ENCODE data around the gene RBM12.
"Not testable (repeated sequence)": the region's sequence is repeated elsewhere in the genome, so short reads cannot be mapped to it uniquely, and the experiment has no call there.

DNA sequence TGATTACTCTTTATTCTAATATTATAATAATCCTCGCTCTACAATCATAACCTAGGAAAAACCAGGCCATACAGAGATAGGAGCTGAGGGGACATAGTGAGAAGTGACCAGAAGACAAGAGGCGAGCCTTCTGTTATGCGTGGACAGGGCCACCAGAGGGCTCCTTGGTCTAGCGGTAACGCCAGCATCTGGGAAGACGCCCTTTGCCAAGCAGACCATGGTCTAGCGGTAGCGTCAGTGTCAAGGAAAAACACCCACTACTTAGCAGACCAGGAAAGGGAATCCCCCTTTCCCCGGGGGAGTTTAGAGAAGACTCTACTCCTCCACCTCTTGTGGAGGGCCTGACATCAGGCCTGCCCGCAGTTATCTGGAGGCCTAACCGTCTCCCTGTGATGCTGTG is 22.2 kb upstream of the RBM12 start:
- TF ChIP-seq CTCF (tag by site-specific recombination; IDR thresholded peaks at IDR 0.05); ZBTB7A (tag by site-specific recombination; IDR thresholded peaks at IDR 0.05; ENCODE audit: low read depth); ZNF830 (tag by site-specific recombination; IDR thresholded peaks at IDR 0.05; ENCODE audit: low read depth); TCF7L2 (IDR thresholded peaks at IDR 0.05; ENCODE audit: borderline replicate concordance, low read depth, low read length); ZSCAN4 (tag by site-specific recombination; IDR thresholded peaks at IDR 0.05); ZNF274 (IDR thresholded peaks at IDR 0.05; ENCODE audit: low read length); ZNF274 (tag by site-specific recombination; IDR thresholded peaks at IDR 0.05; ENCODE audit: borderline replicate concordance); ZNF510 (tag by site-specific recombination; IDR thresholded peaks at IDR 0.05; ENCODE audit: insufficient replicate concordance); ZNF184 (tag by site-specific recombination; IDR thresholded peaks at IDR 0.05): not testable (repeated sequence)
- TF ChIP-seq, protein P1, sequence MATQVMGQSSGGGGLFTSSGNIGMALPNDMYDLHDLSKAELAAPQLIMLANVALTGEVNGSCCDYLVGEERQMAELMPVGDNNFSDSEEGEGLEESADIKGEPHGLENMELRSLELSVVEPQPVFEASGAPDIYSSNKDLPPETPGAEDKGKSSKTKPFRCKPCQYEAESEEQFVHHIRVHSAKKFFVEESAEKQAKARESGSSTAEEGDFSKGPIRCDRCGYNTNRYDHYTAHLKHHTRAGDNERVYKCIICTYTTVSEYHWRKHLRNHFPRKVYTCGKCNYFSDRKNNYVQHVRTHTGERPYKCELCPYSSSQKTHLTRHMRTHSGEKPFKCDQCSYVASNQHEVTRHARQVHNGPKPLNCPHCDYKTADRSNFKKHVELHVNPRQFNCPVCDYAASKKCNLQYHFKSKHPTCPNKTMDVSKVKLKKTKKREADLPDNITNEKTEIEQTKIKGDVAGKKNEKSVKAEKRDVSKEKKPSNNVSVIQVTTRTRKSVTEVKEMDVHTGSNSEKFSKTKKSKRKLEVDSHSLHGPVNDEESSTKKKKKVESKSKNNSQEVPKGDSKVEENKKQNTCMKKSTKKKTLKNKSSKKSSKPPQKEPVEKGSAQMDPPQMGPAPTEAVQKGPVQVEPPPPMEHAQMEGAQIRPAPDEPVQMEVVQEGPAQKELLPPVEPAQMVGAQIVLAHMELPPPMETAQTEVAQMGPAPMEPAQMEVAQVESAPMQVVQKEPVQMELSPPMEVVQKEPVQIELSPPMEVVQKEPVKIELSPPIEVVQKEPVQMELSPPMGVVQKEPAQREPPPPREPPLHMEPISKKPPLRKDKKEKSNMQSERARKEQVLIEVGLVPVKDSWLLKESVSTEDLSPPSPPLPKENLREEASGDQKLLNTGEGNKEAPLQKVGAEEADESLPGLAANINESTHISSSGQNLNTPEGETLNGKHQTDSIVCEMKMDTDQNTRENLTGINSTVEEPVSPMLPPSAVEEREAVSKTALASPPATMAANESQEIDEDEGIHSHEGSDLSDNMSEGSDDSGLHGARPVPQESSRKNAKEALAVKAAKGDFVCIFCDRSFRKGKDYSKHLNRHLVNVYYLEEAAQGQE (tag by site-specific recombination; IDR thresholded peaks at IDR 0.05), result not testable (repeated sequence)

Measured in HEK293 (cell line).